T47D (cell line): ENCODE data around the gene RCOR3.
A peak's percentile ranks its signal among the peaks of the same experiment; 100 is the strongest.

Source experiments
- DNase-seq, 2 experiments: peaks; one replicate each; pipeline versions ENCODE4 v3.0.0 to v3.0.0-alpha.2; 2011 to 2012; ENCODE audit warnings: low read depth in 1 of 2, low spot score in 1 of 2
- JUND ChIP-seq: IDR thresholded peaks from 2 replicates; pipeline ENCODE4 v1.6.1; 2012; ENCODE audit warnings: low read depth
- in situ Hi-C: cut with HindIII; loops from 2 replicates; pipeline ENCODE4 v1.10.0; 2016; ENCODE audit warnings: low sequenced_read_pairs, low pct_unique_long_range_greater_than_20kb

The RCOR3 gene

DNA sequence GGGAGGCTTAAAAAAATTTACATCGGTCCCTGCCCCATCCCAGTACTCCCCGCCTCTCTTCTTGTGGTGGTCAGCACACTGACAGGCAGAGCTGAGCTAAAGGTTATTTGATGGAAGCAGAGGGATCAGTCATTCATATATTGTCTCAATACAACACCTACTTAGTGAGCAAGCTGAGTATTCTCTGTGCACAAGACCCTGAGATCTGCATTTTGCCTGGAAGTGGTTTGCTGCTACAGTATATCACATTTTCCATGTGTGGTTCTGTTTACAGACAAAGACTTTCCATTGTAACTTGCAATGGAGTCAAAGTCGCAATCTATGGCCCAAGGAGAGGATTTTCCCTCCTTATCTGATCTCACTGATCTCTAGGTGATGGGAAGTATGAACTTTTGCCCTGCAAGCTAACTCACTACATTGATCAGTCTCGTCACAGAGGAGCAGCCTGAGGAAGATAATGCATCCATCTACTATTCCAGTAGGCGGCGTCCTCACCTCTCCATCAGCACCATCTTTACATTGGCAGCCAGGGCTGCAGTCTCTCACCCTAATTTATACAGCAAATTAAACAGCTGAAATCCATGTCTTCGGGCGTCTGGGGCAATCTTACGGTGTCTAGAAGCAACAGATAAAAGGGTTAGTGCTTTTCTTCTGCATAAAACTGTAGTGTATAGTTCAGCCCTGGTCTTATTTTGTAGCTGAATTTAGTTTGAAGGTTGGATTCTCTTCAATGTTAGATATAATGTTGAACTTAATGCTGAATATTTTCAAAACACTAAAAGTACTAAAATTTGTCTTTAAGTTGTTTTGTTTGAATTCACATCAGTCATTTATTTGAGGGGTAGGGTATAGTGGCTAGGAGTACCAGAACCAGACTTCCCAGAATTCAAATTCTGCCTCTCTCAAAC lies 64.2 kb downstream of the RCOR3 start:
- DNase-seq: peak; percentile 79 to 87

GRCh38 chr1:211324992-211325775 lies 66.0 kb downstream of the RCOR3 start:
- no peak for TF ChIP-seq JUND
- no peak for DNase-seq
- in situ Hi-C loops: no loop called here

More for the DNA sequence above, 64.2 kb downstream of the RCOR3 start:
- in situ Hi-C loops: no loop called here
- TF ChIP-seq JUND: no peak

GRCh38 chr1:211326140-211326527 lies 67.0 kb downstream of the RCOR3 start:
- DNase-seq: no peak
- TF ChIP-seq JUND: no peak
- in situ Hi-C loops: no loop called here

GRCh38 chr1:211326528-211327345 lies 67.6 kb downstream of the RCOR3 start, which contains the start of gene TRAF5:
Gene TRAF5, plus strand, starts transcription at chr1:211326833. Its CDS starts 26,407 bp downstream, at chr1:211353240.
- TF ChIP-seq JUND: no peak
- DNase-seq: peak; percentile 42 to 51
- in situ Hi-C loops: no loop called here

GRCh38 chr1:211327346-211327921 lies 68.3 kb downstream of the RCOR3 start:
- no peak for TF ChIP-seq JUND
- DNase-seq: peak; percentile 74 to 77
- in situ Hi-C loops: no loop called here

DNA sequence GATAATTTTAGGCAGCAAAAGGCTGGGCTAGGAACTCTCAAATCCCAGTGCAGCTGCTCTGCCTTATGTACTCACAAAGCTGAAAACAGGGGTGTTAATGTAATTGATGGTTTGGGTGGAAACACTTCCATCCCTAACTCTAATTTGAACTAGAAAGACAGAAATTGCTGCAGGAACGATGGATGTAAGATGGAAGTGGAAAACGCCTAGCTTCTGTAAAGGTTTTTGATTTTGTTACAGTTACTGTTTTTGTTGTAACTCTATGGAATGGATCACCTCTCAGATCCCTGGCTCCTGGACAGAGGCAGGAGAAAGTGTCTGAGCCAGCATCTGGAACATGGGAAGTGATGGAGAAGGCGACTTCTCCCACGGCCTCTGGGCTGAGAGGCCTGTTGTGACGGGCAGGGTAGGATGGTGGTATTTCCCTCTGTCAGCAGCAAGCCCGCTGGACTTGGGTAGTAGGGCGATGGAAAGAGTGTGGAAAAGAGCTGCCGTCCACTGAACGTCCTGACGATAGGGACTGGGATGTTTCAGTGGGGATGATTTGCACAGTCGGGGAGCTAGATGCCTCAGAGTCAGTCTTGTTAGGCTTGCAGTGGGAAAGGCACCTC lies 69.0 kb downstream of the RCOR3 start:
- no peak for TF ChIP-seq JUND
- in situ Hi-C loops: no loop called here
- no peak for DNase-seq

DNA sequence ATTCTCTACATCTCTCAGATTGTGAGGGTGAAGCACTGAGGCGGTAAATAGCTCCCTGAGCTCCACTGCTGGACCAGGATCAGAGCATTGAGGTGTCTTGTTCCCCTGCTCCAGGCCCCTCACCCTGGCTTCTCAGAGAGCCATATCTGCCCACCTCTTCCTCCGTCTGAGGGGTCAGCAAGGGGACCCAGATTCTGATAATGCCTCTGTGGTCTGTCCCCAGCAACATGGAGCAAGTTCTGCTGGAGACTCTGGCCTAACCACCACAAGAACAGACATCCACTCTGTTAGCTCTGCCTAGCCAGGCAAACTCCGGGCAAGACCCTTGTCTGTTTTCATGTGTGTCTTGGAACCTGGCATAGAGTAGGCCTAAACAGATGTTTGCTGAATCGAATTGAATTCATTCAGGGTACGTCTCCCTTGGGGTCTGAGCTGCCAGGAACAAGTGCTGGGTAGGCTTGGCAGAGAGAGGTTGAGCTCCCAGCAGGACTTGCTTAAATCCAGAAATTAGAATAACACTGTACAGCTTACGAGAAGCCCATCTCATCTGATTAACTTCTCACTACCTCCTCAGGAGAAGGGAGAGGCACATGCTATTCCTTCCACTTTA lies 69.8 kb downstream of the RCOR3 start:
- in situ Hi-C loops: no loop called here
- no peak for TF ChIP-seq JUND
- no peak for DNase-seq

GRCh38 chr1:211329764-211330201 lies 70.6 kb downstream of the RCOR3 start:
- in situ Hi-C loops: no loop called here
- DNase-seq: peak in 1 of 2 experiments; percentile 40

GRCh38 chr1:211330282-211330936 lies 71.2 kb downstream of the RCOR3 start:
- no peak for TF ChIP-seq JUND
- DNase-seq: no peak
- in situ Hi-C loops: no loop called here

More at GRCh38 chr1:211329764-211330201, 70.6 kb downstream of the RCOR3 start:
- TF ChIP-seq JUND: no peak

GRCh38 chr1:211331011-211331709 lies 72.0 kb downstream of the RCOR3 start:
- no peak for TF ChIP-seq JUND
- DNase-seq: peak; percentile 21 to 84

More at GRCh38 chr1:211331011-211331709, 72.0 kb downstream of the RCOR3 start:
- in situ Hi-C loops: no loop called here
